Measurements from ENCODE around the gene SCG5.

SCG5 gene

GRCh38 chr15:32677238-32677750 is 35.8 kb downstream of the SCG5 start:
- peak overlapping the region; percentile 73 for H3K27ac ChIP-seq
- no peak for TF ChIP-seq CTCF (conservative IDR thresholded peaks at IDR 0.05)

- TF ChIP-seq CTCF (conservative IDR thresholded peaks at IDR 0.05), result 0 out of 2 replicates have a peak, but pooled peaks have one; percentile 22
- no peak overlapping the region for H3K27ac ChIP-seq
These were observed 37.8 kb downstream of the SCG5 start for GRCh38 chr15:32679298-32679690.

- H3K27ac ChIP-seq, result no peak overlapping the region
- no peak for TF ChIP-seq CTCF (conservative IDR thresholded peaks at IDR 0.05)
These were observed 41.1 kb downstream of the SCG5 start for GRCh38 chr15:32682569-32682968.

- TF ChIP-seq CTCF (conservative IDR thresholded peaks at IDR 0.05), result no peak
- H3K27ac ChIP-seq, result no peak overlapping the region
These were observed 41.6 kb downstream of the SCG5 start for GRCh38 chr15:32682977-32683630.

GRCh38 chr15:32683906-32684584 is 42.5 kb downstream of the SCG5 start:
- no peak for TF ChIP-seq CTCF (conservative IDR thresholded peaks at IDR 0.05)
- H3K27ac ChIP-seq, result no peak overlapping the region

GRCh38 chr15:32685576-32685975 is 44.1 kb downstream of the SCG5 start:
- no peak for TF ChIP-seq CTCF (conservative IDR thresholded peaks at IDR 0.05)
- no peak overlapping the region for H3K27ac ChIP-seq

- no peak for TF ChIP-seq CTCF (conservative IDR thresholded peaks at IDR 0.05)
- H3K27ac ChIP-seq, result no peak overlapping the region
These were observed 46.0 kb downstream of the SCG5 start for GRCh38 chr15:32687556-32687955.

Measured in VCaP (cell line).